Activated naive CD8-positive, alpha-beta T cell treated with anti-CD3 and anti-CD28 coated beads for 36 hours (primary cell): ENCODE data around the gene VTCN1. TPM values are rescaled to one million over a fixed set of nuclear protein-coding genes. Genes with fewer than 3 reads are reported as not detected.
"Not testable (repeated sequence)": the region's sequence is repeated elsewhere in the genome, so short reads cannot be mapped to it uniquely, and the experiment has no call there.

Experiments used
- DNase-seq: peaks from one replicate; pipeline ENCODE4 v3.0.0; 2021
- H3K27ac Mint-ChIP-seq: one replicate; pipeline ENCODE4 v1.8.0; 2022; ENCODE audit warnings: mild to moderate bottlenecking, moderate library complexity, mixed read lengths
- H3K27me3 Mint-ChIP-seq: one replicate; pipeline ENCODE4 v1.8.0; 2022; ENCODE audit warnings: mild to moderate bottlenecking, mixed read lengths
- H3K36me3 Mint-ChIP-seq: one replicate; pipeline ENCODE4 v1.8.0; 2021; ENCODE audit warnings: mild to moderate bottlenecking, mixed read lengths
- H3K4me1 Mint-ChIP-seq: one replicate; pipeline ENCODE4 v1.8.0; 2021; ENCODE audit warnings: mixed read lengths
- H3K4me3 Mint-ChIP-seq: one replicate; pipeline ENCODE4 v1.8.0; 2022; ENCODE audit warnings: mild to moderate bottlenecking, moderate library complexity, mixed read lengths
- H3K9me3 Mint-ChIP-seq: one replicate; pipeline ENCODE4 v1.8.0; 2022; ENCODE audit warnings: mixed read lengths
- total RNA-seq, 2 experiments: library from RNA; stranded (reverse); gene quantifications; one replicate each; pipeline ENCODE4 v1.2.3, GENCODE V29; 2021

VTCN1 gene
- total RNA-seq, 2 experiments from 2014 or later: not detected

GRCh38 chr1:117164209-117164608 lies 46.5 kb downstream of the VTCN1 start:
- Mint-ChIP-seq H3K27me3 (peaks cover 27% of the 10 kb centered on the region), H3K9me3 (no peaks in the 10 kb centered on the region), H3K4me3 (no peak overlapping the region), H3K36me3 (no peaks in the 10 kb centered on the region), H3K27ac (no peak overlapping the region), H3K4me1 (peaks cover 6% of the 10 kb centered on the region)
- no peak for DNase-seq

GRCh38 chr1:117162816-117163215 lies 47.9 kb downstream of the VTCN1 start:
- H3K27ac Mint-ChIP-seq: no peak overlapping the region
- peaks cover 24% of the 10 kb centered on the region for H3K27me3 Mint-ChIP-seq
- DNase-seq: no peak

GRCh38 chr1:117161887-117162286 lies 48.8 kb downstream of the VTCN1 start:
- Mint-ChIP-seq H3K27ac (no peak overlapping the region), H3K4me1 (no peaks in the 10 kb centered on the region), H3K4me3 (no peak overlapping the region), H3K27me3 (peaks cover 23% of the 10 kb centered on the region), H3K9me3 (peaks cover 2% of the 10 kb centered on the region), H3K36me3 (no peaks in the 10 kb centered on the region)
- no peak for DNase-seq

More at GRCh38 chr1:117162816-117163215, 47.9 kb downstream of the VTCN1 start:
- peaks cover 6% of the 10 kb centered on the region for H3K4me1 Mint-ChIP-seq
- H3K4me3 Mint-ChIP-seq: no peak overlapping the region
- H3K36me3 Mint-ChIP-seq: no peaks in the 10 kb centered on the region
- peaks cover 2% of the 10 kb centered on the region for H3K9me3 Mint-ChIP-seq

- not testable (repeated sequence) for H3K9me3 Mint-ChIP-seq, H3K27ac Mint-ChIP-seq, DNase-seq, H3K27me3 Mint-ChIP-seq, H3K36me3 Mint-ChIP-seq, H3K4me1 Mint-ChIP-seq, H3K4me3 Mint-ChIP-seq
Measured at GRCh38 chr1:117151305-117151704, 59.4 kb downstream of the VTCN1 start.

GRCh38 chr1:117150316-117150715 lies 60.4 kb downstream of the VTCN1 start:
- Mint-ChIP-seq H3K27me3 (no peaks in the 10 kb centered on the region), H3K9me3 (peaks cover 6% of the 10 kb centered on the region), H3K4me3 (no peak overlapping the region), H3K4me1 (no peaks in the 10 kb centered on the region), H3K36me3 (no peaks in the 10 kb centered on the region), H3K27ac (no peak overlapping the region)
- DNase-seq: no peak

GRCh38 chr1:117147856-117148588 lies 62.7 kb downstream of the VTCN1 start:
- Mint-ChIP-seq H3K9me3 (peaks cover 6% of the 10 kb centered on the region), H3K4me3 (no peak overlapping the region), H3K36me3 (no peaks in the 10 kb centered on the region), H3K4me1 (no peaks in the 10 kb centered on the region), H3K27me3 (peaks cover 4% of the 10 kb centered on the region), H3K27ac (no peak overlapping the region)
- no peak for DNase-seq

GRCh38 chr1:117147341-117147831 lies 63.3 kb downstream of the VTCN1 start:
- H3K9me3 Mint-ChIP-seq: peaks cover 6% of the 10 kb centered on the region
- H3K27ac Mint-ChIP-seq: no peak overlapping the region
- H3K4me3 Mint-ChIP-seq: no peak overlapping the region
- H3K4me1 Mint-ChIP-seq: no peaks in the 10 kb centered on the region
- H3K36me3 Mint-ChIP-seq: no peaks in the 10 kb centered on the region
- H3K27me3 Mint-ChIP-seq: peaks cover 4% of the 10 kb centered on the region
- no peak for DNase-seq

- H3K4me3 Mint-ChIP-seq: no peak overlapping the region
Measured at GRCh38 chr1:117146575-117147340, 64.0 kb downstream of the VTCN1 start.

GRCh38 chr1:117146072-117146471 lies 64.7 kb downstream of the VTCN1 start:
- Mint-ChIP-seq H3K9me3 (no peaks in the 10 kb centered on the region), H3K27ac (no peak overlapping the region), H3K4me3 (no peak overlapping the region), H3K4me1 (no peaks in the 10 kb centered on the region), H3K36me3 (no peaks in the 10 kb centered on the region), H3K27me3 (peaks cover 4% of the 10 kb centered on the region)
- DNase-seq: no peak

More at GRCh38 chr1:117146575-117147340, 64.0 kb downstream of the VTCN1 start:
- H3K36me3 Mint-ChIP-seq: no peaks in the 10 kb centered on the region
- H3K27me3 Mint-ChIP-seq: peaks cover 4% of the 10 kb centered on the region
- peaks cover 4% of the 10 kb centered on the region for H3K9me3 Mint-ChIP-seq
- H3K27ac Mint-ChIP-seq: no peak overlapping the region
- DNase-seq: no peak
- no peaks in the 10 kb centered on the region for H3K4me1 Mint-ChIP-seq

GRCh38 chr1:117143871-117144270 lies 66.9 kb downstream of the VTCN1 start:
- DNase-seq: no peak
- Mint-ChIP-seq H3K9me3 (no peaks in the 10 kb centered on the region), H3K4me1 (no peaks in the 10 kb centered on the region), H3K4me3 (no peak overlapping the region), H3K27ac (no peak overlapping the region), H3K36me3 (no peaks in the 10 kb centered on the region), H3K27me3 (peaks cover 4% of the 10 kb centered on the region)

GRCh38 chr1:117143172-117143571 lies 67.6 kb downstream of the VTCN1 start:
- DNase-seq: no peak
- no peaks in the 10 kb centered on the region for H3K36me3 Mint-ChIP-seq
- H3K27me3 Mint-ChIP-seq: peaks cover 4% of the 10 kb centered on the region
- H3K9me3 Mint-ChIP-seq: no peaks in the 10 kb centered on the region
- H3K4me1 Mint-ChIP-seq: no peaks in the 10 kb centered on the region
- H3K4me3 Mint-ChIP-seq: no peak overlapping the region
- no peak overlapping the region for H3K27ac Mint-ChIP-seq

- H3K27me3 Mint-ChIP-seq: peaks cover 4% of the 10 kb centered on the region
- DNase-seq: no peak
- no peak overlapping the region for H3K27ac Mint-ChIP-seq
- H3K4me1 Mint-ChIP-seq: no peaks in the 10 kb centered on the region
- no peaks in the 10 kb centered on the region for H3K9me3 Mint-ChIP-seq
- no peak overlapping the region for H3K4me3 Mint-ChIP-seq
- no peaks in the 10 kb centered on the region for H3K36me3 Mint-ChIP-seq
Measured at GRCh38 chr1:117142200-117142599, 68.5 kb downstream of the VTCN1 start.

- Mint-ChIP-seq H3K27me3 (peaks cover 11% of the 10 kb centered on the region), H3K4me3 (no peak overlapping the region), H3K27ac (no peak overlapping the region), H3K36me3 (no peaks in the 10 kb centered on the region), H3K9me3 (no peaks in the 10 kb centered on the region), H3K4me1 (no peaks in the 10 kb centered on the region)
- DNase-seq: no peak
Measured at GRCh38 chr1:117138561-117138960, 72.2 kb downstream of the VTCN1 start.

- Mint-ChIP-seq H3K4me1 (no peaks in the 10 kb centered on the region), H3K27ac (no peak overlapping the region), H3K36me3 (no peaks in the 10 kb centered on the region), H3K4me3 (no peak overlapping the region), H3K27me3 (peaks cover 15% of the 10 kb centered on the region), H3K9me3 (no peaks in the 10 kb centered on the region)
- DNase-seq: no peak
Measured at GRCh38 chr1:117138106-117138505, 72.6 kb downstream of the VTCN1 start.

- H3K36me3 Mint-ChIP-seq: no peaks in the 10 kb centered on the region
- peaks cover 16% of the 10 kb centered on the region for H3K27me3 Mint-ChIP-seq
- no peaks in the 10 kb centered on the region for H3K4me1 Mint-ChIP-seq
- H3K4me3 Mint-ChIP-seq: no peak overlapping the region
- DNase-seq: no peak
- H3K27ac Mint-ChIP-seq: no peak overlapping the region
- H3K9me3 Mint-ChIP-seq: no peaks in the 10 kb centered on the region
Measured at GRCh38 chr1:117137281-117137855, 73.4 kb downstream of the VTCN1 start.
